ENCODE measurements around the gene MED25. TPM values are rescaled to one million over a fixed set of nuclear protein-coding genes. Genes with fewer than 3 reads are reported as not detected.

MED25 gene
- total and polyA plus RNA-seq, 2 experiments from 2014 or later: 45.6 to 58.6 TPM

DNA sequence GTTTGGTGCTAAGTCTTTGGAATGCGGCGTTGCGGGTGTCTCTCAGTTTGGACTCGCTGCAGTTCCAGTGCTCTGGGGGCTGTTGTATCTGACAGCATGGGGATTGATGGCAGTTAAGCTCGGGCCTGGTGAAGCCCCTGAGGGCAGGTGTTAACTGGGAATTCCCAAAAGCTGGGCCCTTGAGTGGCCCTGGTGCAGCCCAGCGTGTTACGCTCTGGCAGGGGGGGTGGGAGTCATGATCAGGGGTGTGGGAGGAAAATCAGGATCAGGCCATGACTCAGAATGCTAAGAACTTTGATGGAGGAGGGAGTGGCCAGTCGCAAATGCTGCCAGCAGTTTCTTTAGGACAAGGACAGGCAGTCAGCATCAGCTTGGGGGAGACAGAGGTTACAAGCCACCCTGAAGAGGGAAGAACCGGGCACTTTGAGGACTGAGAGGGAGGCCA is 31.7 kb upstream of the MED25 start (continued):
- TF ChIP-seq JUNB (IDR thresholded peaks at IDR 0.05; ENCODE audit: unreplicated experiment) (no peak), ZNF331 (CRISPR knock-in tag; IDR thresholded peaks at IDR 0.05; ENCODE audit: low read depth) (no peak), NANOG (IDR thresholded peaks at IDR 0.05; ENCODE audit: borderline replicate concordance) (no peak)
- TF ChIP-seq, protein P1, sequence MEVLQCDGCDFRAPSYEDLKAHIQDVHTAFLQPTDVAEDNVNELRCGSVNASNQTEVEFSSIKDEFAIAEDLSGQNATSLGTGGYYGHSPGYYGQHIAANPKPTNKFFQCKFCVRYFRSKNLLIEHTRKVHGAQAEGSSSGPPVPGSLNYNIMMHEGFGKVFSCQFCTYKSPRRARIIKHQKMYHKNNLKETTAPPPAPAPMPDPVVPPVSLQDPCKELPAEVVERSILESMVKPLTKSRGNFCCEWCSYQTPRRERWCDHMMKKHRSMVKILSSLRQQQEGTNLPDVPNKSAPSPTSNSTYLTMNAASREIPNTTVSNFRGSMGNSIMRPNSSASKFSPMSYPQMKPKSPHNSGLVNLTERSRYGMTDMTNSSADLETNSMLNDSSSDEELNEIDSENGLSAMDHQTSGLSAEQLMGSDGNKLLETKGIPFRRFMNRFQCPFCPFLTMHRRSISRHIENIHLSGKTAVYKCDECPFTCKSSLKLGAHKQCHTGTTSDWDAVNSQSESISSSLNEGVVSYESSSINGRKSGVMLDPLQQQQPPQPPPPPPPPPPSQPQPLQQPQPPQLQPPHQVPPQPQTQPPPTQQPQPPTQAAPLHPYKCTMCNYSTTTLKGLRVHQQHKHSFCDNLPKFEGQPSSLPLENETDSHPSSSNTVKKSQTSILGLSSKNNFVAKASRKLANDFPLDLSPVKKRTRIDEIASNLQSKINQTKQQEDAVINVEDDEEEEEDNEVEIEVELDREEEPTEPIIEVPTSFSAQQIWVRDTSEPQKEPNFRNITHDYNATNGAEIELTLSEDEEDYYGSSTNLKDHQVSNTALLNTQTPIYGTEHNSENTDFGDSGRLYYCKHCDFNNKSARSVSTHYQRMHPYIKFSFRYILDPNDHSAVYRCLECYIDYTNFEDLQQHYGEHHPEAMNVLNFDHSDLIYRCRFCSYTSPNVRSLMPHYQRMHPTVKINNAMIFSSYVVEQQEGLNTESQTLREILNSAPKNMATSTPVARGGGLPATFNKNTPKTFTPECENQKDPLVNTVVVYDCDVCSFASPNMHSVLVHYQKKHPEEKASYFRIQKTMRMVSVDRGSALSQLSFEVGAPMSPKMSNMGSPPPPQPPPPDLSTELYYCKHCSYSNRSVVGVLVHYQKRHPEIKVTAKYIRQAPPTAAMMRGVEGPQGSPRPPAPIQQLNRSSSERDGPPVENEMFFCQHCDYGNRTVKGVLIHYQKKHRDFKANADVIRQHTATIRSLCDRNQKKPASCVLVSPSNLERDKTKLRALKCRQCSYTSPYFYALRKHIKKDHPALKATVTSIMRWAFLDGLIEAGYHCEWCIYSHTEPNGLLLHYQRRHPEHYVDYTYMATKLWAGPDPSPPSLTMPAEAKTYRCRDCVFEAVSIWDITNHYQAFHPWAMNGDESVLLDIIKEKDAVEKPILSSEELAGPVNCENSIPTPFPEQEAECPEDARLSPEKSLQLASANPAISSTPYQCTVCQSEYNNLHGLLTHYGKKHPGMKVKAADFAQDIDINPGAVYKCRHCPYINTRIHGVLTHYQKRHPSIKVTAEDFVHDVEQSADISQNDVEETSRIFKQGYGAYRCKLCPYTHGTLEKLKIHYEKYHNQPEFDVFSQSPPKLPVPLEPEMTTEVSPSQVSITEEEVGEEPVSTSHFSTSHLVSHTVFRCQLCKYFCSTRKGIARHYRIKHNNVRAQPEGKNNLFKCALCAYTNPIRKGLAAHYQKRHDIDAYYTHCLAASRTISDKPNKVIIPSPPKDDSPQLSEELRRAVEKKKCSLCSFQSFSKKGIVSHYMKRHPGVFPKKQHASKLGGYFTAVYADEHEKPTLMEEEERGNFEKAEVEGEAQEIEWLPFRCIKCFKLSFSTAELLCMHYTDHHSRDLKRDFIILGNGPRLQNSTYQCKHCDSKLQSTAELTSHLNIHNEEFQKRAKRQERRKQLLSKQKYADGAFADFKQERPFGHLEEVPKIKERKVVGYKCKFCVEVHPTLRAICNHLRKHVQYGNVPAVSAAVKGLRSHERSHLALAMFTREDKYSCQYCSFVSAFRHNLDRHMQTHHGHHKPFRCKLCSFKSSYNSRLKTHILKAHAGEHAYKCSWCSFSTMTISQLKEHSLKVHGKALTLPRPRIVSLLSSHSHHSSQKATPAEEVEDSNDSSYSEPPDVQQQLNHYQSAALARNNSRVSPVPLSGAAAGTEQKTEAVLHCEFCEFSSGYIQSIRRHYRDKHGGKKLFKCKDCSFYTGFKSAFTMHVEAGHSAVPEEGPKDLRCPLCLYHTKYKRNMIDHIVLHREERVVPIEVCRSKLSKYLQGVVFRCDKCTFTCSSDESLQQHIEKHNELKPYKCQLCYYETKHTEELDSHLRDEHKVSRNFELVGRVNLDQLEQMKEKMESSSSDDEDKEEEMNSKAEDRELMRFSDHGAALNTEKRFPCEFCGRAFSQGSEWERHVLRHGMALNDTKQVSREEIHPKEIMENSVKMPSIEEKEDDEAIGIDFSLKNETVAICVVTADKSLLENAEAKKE (CRISPR knock-in tag; IDR thresholded peaks at IDR 0.05): no peak

- ATAC-seq (no peak), DNase-seq (ENCODE audit: low spot score) (no peak)
- H3K4me3 ChIP-seq: no peak overlapping the region
- peaks cover 11% of the 10 kb centered on the region; the same call in 1 of the 2 replicates for H3K36me3 ChIP-seq (ENCODE audit: insufficient read depth)
- peaks cover 10% of the 10 kb centered on the region for H3K27me3 Mint-ChIP-seq (ENCODE audit: insufficient read depth, low read depth, poor library complexity)
- TF ChIP-seq, protein P2, sequence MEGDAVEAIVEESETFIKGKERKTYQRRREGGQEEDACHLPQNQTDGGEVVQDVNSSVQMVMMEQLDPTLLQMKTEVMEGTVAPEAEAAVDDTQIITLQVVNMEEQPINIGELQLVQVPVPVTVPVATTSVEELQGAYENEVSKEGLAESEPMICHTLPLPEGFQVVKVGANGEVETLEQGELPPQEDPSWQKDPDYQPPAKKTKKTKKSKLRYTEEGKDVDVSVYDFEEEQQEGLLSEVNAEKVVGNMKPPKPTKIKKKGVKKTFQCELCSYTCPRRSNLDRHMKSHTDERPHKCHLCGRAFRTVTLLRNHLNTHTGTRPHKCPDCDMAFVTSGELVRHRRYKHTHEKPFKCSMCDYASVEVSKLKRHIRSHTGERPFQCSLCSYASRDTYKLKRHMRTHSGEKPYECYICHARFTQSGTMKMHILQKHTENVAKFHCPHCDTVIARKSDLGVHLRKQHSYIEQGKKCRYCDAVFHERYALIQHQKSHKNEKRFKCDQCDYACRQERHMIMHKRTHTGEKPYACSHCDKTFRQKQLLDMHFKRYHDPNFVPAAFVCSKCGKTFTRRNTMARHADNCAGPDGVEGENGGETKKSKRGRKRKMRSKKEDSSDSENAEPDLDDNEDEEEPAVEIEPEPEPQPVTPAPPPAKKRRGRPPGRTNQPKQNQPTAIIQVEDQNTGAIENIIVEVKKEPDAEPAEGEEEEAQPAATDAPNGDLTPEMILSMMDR (conservative IDR thresholded peaks at IDR 0.05; ENCODE audit: low read depth in 2 of 2): no peak
- no peak for TF ChIP-seq EZH2phosphoT487 (IDR thresholded peaks at IDR 0.05; ENCODE audit: unreplicated experiment)
- no peak for TF ChIP-seq REST (IDR thresholded peaks at IDR 0.05; ENCODE audit: unreplicated experiment)
- no peak for TF ChIP-seq ZNF114 (CRISPR knock-in tag; IDR thresholded peaks at IDR 0.05)
- TF ChIP-seq CREB1 (CRISPR knock-in tag; IDR thresholded peaks at IDR 0.05; ENCODE audit: low read depth): no peak
- no peak overlapping the region for H3K4me3 Mint-ChIP-seq
- peaks cover 3% of the 10 kb centered on the region; the same call in 1 of the 3 replicates for H3K9me3 Mint-ChIP-seq
- no peak overlapping the region for H3K4me2 ChIP-seq
- H3K4me1 Mint-ChIP-seq: no peaks in the 10 kb centered on the region
- no peak overlapping the region for H2AFZ ChIP-seq
- H4K20me1 ChIP-seq (replicated peaks; ENCODE audit: insufficient read depth): peaks cover 4% of the 10 kb centered on the region
- no peaks in the 10 kb centered on the region for H3K27me3 ChIP-seq (ENCODE audit: insufficient read depth)
- H3K36me3 Mint-ChIP-seq (ENCODE audit: low read depth): peaks cover 44% of the 10 kb centered on the region
- no peaks in the 10 kb centered on the region for H3K9me2 ChIP-seq (ENCODE audit: insufficient read depth)
- no peaks in the 10 kb centered on the region for H3K4me1 ChIP-seq (ENCODE audit: insufficient read depth)
- no peaks in the 10 kb centered on the region for H3F3A ChIP-seq (replicated peaks; ENCODE audit: low read depth)
- no peak overlapping the region for H3K27ac ChIP-seq (ENCODE audit: low read depth)
- no peaks in the 10 kb centered on the region; the same call in 1 of the 2 replicates for H3K79me2 ChIP-seq (replicated peaks; ENCODE audit: insufficient read depth)
- no peak overlapping the region for H3K27ac Mint-ChIP-seq
These were observed 30.3 kb upstream of the MED25 start for GRCh38 chr19:49787746-49788145.

Data from GM23338 (cell line).